Skin of body (tissue), 2 donors: Measurements from ENCODE around the gene PFN4. TPM values are rescaled to one million over a fixed set of nuclear protein-coding genes. Genes with fewer than 3 reads are reported as not detected.
A peak's percentile ranks its signal among the peaks of the same experiment; 100 is the strongest.
"Not testable (repeated sequence)": the region's sequence is repeated elsewhere in the genome, so short reads cannot be mapped to it uniquely, and the experiment has no call there.

ENCODE experiments used
- DNase-seq: peaks from one replicate; lab custom pipeline; 2025; lab: John Stamatoyannopoulos, UW
- total RNA-seq: library from RNA; depleted of rRNA; stranded (reverse); fragments of >200 nt; gene quantifications from one replicate; pipeline ENCODE4 v1.2.3, GENCODE V29; 2014

PFN4 gene
- total RNA-seq, 1 donor from 2014 or later: 0.49 TPM

DNA sequence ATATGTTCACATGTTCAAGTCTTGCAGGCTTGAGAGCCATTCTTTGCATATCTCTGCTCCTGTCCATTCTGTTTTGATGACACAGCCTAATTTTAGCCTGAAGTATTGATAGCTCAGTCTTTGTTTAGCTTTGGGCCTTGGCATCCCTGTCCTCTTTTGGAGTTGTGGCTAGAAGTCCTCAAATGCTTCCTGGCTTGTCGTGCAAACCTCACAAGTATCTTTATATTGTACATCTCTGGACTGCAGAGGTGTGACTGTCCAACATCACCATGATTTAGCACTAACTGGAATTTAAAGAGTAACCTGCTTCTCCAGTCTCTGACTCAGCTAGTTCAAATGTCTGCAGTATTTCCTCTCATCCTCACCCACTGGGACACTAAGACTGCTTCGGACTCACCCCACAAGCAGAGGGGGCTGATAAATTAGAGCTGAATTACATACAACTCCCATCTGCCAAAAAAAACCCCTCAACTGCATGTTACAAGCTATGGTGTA, 11.7 kb downstream of the PFN4 start:
- DNase-seq: no peak

DNA sequence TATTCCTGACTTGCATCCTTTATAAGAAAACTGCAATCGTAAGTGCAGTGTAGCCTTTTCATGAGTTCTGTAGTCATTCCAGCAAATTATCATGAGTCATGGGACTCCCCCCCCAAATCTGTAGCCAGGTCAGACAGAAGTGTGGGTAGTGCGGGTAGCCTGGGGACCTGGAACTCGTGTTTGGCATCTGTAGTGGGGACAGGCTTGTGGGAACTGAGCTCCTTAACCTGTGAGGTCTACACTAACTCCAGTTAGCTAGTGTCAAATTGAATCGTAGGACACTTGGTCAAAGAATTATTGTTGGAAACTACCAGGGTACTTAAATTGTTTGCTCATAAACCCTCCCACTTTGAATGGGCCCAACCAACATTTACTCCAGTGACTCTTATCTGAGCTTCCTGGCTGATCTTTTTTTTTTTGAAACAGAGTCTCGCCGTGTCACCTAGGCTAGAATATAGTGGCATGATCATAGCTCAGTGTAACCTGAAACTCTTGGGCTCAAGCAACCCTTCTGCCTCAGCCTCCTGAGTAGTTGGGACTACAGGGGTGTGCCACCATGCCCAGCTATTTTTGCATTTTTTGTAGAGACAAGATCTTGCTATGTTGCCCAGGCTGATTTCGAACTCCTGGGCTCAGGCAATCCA, 12.4 kb downstream of the PFN4 start:
- DNase-seq: no peak

GRCh38 chr2:24109431-24109830, 13.7 kb downstream of the PFN4 start:
- not testable (repeated sequence) for DNase-seq

- no peak for DNase-seq
Observed at GRCh38 chr2:24107336-24107735, 15.8 kb downstream of the PFN4 start.

- DNase-seq: no peak
Observed at GRCh38 chr2:24106786-24107185, 16.3 kb downstream of the PFN4 start.

DNA sequence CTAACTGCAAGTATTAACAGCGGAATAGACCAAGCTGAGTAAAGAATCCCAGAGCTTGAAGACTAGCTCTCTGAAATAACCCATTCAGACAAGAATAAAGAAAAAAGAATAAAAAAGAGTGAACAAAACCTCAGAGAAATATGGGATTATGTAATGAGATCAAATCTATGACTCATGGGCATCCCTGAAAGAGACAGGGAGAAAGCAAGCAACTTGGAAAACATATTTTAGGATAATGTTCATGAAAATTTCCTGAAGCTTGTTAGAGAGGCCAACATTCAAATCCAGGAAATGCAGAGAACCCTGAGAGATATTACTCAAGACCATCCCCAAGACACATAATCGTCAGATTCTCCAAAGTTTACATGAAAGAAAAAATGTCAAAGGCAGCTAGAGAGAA, 17.3 kb downstream of the PFN4 start:
- DNase-seq: no peak

DNA sequence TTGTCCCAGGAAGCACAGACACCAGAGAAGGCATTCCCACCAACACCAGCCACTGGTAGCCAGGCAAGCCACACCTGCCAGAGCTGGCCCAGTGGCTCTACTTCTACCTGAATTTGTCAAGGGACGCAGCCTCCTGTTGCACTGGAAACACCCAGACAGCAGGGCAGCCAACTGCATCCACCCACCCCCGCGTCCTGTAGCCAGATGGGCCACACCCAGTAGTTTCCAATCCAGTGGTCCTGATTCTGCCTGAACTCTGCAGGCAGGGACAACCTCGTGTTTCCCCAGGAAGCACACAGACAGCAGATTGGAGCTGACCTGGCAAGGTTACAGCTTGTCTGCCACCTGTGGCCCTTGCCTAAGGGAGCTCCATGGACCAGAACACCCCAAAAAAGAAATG, 18.2 kb downstream of the PFN4 start:
- no peak for DNase-seq

DNA sequence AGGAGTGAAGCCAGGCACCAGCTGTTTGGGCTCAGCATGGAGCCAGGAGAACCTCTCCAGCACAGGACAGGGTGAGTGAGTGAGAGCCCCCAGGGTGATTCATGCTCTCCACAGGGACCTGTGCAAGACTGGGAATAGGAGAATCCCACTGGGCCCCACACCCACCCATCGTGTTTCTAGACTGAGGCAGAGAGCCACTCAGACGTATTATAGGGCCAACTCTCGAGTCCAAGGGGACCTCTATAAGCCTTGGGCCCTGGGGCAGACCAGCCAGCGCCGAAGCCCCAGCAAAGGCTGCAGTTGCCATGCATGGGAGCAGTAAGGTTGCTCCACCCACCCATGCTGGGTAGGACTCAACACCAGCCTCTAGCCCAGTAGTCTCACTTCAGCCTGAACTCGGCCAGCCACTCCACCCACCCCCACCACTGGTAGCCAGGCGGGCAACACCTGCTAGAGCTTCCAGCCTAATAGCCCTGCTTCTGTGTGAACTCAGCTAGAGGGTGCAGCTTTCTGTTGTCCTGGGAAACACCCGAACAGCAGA, 19.0 kb downstream of the PFN4 start:
- DNase-seq: no peak

DNA sequence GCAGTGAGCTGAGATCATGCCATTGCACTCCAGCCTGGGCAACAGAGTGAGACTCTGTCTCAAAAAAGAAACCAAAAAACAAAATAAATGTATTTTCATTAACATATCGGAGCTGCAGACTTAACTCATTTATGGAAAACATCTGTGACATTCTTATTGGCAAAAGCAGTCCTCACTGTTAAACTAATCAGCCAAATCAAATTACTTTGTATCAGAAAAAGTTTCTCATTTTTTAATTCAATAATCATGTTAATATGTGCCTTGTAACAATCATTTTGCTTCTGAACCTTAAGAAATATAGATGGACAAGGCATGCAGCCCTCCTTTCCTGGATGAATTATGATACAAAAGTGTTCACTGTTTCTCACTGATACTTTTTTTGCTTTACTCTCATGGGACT, 20.5 kb downstream of the PFN4 start:
- DNase-seq: no peak

GRCh38 chr2:24101992-24102391, 21.1 kb downstream of the PFN4 start:
- DNase-seq: no peak

- DNase-seq: not testable (repeated sequence)
Observed at GRCh38 chr2:24100732-24101131, 22.4 kb downstream of the PFN4 start.

GRCh38 chr2:24095171-24095677, 27.9 kb downstream of the PFN4 start:
- not testable (repeated sequence) for DNase-seq

DNA sequence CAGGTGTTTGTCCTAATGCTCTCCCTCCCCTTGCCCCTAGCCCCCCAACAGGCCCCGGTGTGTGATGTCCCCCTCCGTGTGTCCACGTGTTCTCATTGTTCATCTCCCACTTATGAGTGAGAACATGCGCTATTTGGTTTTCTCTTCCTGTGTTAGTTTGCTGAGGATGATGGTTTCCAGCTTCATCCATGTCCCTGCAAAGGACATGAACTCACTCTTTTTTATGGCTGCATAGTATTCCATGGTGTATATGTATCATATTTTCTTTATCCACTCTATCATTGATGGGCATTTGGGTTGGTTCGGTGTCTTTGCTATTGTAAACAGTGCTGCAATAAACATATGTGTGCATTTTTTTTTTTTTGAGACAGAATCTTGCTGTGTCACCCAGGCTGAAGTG, 29.9 kb downstream of the PFN4 start:
- DNase-seq: not testable (repeated sequence)

DNA sequence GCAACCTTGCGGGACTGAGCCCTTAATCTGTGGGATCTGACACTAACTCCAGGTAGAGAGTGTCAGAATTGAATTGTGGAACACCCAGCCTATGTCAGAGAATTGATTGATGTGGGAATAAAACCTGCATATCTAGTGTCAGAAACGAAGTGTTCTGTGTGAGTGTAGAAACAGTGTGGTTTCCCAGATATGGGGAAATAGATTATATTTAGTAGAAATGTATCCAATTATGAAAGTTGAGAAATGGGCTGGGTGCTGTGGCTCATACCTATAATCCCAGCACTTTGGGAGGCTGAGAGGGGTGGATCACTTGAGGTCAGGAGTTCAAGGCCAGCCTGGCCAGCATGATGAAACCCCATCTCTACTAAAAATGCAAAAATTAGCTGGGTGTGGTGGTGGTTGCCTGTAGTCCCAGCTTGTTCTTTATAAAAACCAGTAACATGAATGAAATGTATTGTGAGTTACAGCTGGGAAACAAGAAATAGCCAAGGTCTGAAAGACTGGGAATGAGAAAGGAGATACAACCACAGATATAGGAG, 34.2 kb downstream of the PFN4 start:
- DNase-seq: no peak

DNA sequence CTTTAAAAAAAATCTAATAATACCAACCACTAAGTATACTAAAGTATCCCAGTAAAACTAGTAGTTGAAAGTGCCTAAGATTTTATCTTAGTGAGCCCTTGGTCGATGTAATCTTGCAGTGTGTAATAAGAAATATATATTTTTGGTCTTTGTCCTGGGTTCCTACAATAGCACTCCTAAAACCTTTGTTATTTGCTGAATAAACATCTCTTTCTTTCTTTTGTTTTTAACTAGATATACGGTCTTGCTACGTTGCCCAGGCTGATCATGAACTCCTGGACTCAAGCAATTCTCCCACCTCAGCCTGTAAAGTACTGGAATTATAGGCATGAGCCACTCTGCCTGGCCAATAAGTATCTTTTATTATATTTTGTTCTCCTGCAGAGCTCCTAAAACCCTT, 36.1 kb downstream of the PFN4 start:
- DNase-seq: no peak

GRCh38 chr2:24086241-24086640, 36.9 kb downstream of the PFN4 start:
- no peak for DNase-seq

- no peak for DNase-seq
Observed at GRCh38 chr2:24085200-24085489, 38.0 kb downstream of the PFN4 start.

DNA sequence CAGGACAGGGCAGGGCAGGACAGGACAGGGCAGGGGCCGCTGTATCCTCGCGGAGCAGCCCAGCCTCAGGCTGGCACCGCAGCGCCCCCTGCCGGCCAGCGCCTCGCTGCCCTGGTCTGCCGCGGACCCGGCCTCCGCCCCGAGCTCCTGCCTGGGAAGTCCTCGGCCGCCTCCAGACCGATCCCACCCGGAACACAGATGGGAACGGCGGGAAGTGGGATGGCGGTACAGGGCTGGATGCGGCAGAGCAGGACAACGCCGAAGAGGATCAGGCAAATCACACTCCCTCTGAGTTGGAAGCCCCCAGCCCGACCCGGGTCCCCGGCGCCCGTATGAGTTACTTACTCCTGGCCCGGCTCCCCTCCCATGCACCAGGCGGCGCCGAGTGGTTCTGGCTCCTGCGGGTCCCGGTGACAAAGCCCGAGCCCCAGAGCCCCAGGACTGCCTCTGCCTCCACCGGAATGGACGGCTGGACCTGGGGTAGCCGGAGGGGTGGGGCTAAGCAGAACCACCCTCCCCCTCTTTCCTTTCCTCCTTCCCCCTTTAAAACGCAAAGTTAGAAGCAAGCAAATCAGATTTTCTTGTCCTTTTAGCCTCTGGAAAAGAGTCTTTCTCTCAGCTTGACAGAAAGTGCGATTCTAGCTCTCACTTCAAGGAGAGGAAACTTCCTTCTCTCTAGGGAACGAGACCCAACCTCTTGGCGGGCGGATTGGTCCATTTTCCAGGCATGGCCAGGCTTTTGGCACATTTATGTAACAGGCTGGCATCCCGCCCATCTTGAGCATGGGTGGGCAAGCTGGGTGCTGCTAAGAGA, 38.5 kb downstream of the PFN4 start, which contains the start of gene TP53I3:
TSS of gene TP53I3 (minus strand) at position 449 of the 814 bp plus-strand sequence. CDS start 508 bp downstream, outside the sequence.
- DNase-seq: peak; percentile 91

- DNase-seq: peak; percentile 82
Observed at GRCh38 chr2:24083567-24084385, 39.4 kb downstream of the PFN4 start.

DNA sequence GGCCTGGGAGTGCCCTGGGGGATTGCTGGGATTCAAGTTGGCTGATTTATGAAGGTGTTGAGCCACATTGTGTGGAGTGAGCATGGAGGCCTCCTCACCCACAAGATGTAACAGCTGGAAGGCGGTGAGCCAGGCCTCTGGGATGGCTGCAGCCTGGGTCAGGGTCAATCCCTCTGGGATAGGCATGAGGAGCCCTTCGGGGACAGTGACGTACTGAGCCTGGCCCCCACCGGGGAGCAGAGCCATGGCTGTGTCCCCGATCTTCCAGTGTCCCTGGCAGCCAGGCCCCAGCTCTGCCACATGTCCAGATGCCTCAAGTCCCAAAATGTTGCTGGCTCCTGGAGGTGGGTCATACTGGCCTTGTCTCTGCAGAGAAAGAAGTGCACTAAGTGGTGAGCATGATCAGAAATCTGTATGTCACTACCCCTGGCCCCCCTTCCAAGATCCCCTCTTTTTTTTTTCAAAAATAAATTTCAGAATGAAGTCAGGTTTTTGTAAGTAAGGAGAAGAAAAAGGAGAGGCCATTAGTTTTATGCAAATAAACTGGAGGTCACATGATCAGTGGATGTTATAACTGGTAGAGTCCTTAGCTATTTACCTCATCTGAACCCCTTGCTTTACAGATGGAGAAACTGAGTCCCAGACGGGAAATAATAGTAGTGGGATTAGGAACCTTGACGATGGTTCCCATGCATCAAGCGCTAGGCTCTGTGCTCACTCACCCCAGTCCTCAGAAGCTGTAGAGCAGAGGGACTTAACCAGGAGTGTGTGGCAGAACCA, 40.2 kb downstream of the PFN4 start:
- no peak for DNase-seq
